GM12874 (cell line): ENCODE results near the gene CABP5.

Experiments
- CTCF ChIP-seq: IDR thresholded peaks from 2 replicates; pipeline ENCODE4 v1.5.1; 2011; ENCODE audit warnings: low read depth, mild to moderate bottlenecking, control low read depth, low read length, moderate library complexity; ENCODE audit not compliant: insufficient read depth

The CABP5 gene

GRCh38 chr19:48041877-48042580 is 1.9 kb downstream of the CABP5 start:
- TF ChIP-seq CTCF = no peak

- TF ChIP-seq CTCF = no peak
These were observed 7.1 kb downstream of the CABP5 start for GRCh38 chr19:48036765-48037164.

DNA sequence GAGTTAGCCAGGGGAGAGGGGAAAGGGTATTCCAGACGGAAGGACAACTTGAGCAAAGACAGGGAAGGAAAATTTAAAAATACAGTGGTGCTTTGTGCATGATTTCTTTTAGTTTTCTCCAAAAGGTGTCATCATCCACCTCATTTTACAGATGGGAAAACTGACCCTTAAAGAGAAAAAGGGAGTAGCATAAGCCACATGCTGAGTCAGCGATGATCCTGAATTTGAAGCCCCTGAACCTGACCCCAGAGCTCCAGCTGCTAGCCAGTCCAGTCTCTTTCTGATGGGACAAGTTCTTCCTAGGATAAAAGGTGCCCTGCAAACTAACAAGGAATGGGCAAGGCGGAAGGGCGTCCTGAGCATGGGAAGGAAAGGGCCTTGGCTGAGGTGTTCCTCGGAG is 10.3 kb downstream of the CABP5 start:
- no peak for TF ChIP-seq CTCF

DNA sequence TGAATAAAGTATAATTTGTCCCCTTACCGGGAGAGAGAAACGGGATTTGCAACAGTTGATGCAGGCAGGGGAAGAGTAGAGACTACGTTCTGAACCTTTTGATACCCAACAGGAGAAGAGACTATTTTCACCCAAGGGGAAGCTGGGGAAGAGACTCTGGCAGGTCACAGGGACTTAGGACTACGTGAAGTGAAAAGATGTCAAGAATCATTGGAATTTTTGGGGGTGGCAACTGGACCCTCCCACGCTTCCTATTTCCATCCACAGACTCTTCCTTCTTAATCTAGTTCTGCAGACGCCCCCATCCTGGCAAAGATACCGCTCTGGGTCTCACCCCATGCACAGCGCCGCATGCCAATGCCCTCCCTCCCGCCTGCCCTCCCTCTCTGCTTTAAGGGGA is 13.8 kb downstream of the CABP5 start:
- TF ChIP-seq CTCF = no peak

DNA sequence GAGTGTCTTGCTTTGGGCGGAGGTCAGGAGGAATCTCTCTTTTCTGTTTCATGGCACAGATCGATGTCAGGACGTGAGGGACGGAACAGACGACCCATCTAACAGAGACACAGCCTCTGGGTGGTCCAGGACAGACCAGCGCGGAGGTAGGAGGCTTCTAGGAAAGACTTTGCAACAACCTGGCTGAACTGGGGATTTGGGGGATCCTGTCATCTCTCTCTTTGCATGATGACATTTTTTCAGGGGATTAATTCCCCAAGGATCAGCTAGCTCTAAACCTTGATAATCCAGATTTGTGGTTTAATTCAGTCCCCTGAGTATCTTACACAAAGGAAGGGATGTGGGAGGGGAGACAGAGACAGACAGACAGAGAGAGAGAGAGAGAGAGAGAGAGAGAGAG is 14.4 kb downstream of the CABP5 start:
- TF ChIP-seq CTCF = no peak

DNA sequence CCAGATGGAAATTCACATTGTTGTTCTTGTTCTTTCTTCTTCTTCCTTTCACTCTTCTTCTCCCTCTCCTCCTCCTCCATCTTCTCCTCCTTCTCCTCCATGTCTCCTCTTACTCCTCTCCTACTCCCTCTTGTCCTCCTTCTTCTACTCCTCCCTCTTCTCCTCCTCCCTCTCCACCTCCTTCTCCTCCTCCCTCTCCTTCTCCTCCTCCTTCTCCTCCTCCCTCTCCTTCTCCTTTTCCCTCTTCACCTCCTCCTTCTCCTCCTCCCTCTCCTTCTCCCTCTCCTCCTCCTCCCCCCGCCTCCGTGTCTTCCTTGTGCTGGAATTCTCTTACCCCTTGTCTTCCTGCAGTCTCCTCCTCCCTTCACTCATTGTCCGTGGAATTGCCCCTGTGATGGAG is 18.4 kb downstream of the CABP5 start:
- no peak for TF ChIP-seq CTCF

GRCh38 chr19:48023518-48023917 is 20.4 kb downstream of the CABP5 start:
- TF ChIP-seq CTCF = no peak

GRCh38 chr19:48023011-48023410 is 20.9 kb downstream of the CABP5 start:
- TF ChIP-seq CTCF = no peak
